Choroid plexus epithelial cell (primary cell): ENCODE data around the gene ABHD2.

Source experiments
- DNase-seq: peaks from one replicate; pipeline ENCODE4 v3.0.0-alpha.2; 2010; ENCODE audit warnings: low read depth
- H3K4me3 ChIP-seq: 2 replicates; pipeline ENCODE4 v1.5.1; 2011; ENCODE audit warnings: low read depth, mild to moderate bottlenecking, control low read depth, low read length, moderate library complexity
- TF ChIP-seq, protein P1 (sequence below): conservative IDR thresholded peaks from 2 replicates; pipeline ENCODE4 v1.5.1; 2011; ENCODE audit warnings: low read depth, mild to moderate bottlenecking, control low read depth, inconsistent platforms, low read length, moderate library complexity

ABHD2 gene

DNA sequence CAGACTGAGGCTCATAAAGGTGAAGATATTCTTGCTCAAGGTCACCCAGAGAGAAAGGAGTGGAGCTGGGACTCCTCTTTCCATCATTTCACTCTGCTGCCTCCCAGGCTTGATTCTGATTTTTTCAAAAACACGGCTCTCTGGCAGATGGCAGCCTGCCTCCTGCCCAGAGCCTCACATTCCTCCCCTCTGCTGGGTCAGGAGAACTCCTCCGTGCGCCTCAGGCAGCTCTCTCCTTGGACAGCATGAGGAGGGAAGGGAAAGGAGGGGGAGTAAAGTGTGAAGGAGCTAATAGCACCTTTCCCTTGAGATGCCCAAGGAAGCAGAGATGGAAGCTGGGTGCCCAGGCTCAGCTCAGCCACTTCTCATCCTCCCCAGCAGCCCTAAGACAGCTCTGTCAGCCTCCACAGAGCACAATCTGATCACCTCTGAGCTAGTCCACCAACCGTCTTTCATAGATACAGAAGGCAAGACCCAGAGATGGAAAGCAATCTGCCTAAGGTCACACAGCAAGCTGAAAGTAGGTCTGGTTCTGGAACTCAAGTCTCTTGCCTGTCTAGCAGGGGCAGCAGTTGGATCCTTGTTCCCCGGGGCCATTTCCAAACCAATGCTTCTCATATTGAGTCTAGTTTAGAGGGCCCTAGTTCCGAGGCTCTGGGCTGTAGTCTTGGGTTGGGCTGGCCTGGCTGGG, 129.6 kb downstream of the ABHD2 start:
- TF ChIP-seq, protein P1, sequence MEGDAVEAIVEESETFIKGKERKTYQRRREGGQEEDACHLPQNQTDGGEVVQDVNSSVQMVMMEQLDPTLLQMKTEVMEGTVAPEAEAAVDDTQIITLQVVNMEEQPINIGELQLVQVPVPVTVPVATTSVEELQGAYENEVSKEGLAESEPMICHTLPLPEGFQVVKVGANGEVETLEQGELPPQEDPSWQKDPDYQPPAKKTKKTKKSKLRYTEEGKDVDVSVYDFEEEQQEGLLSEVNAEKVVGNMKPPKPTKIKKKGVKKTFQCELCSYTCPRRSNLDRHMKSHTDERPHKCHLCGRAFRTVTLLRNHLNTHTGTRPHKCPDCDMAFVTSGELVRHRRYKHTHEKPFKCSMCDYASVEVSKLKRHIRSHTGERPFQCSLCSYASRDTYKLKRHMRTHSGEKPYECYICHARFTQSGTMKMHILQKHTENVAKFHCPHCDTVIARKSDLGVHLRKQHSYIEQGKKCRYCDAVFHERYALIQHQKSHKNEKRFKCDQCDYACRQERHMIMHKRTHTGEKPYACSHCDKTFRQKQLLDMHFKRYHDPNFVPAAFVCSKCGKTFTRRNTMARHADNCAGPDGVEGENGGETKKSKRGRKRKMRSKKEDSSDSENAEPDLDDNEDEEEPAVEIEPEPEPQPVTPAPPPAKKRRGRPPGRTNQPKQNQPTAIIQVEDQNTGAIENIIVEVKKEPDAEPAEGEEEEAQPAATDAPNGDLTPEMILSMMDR = no peak
- no peak for DNase-seq
- H3K4me3 ChIP-seq = no peak overlapping the region

DNA sequence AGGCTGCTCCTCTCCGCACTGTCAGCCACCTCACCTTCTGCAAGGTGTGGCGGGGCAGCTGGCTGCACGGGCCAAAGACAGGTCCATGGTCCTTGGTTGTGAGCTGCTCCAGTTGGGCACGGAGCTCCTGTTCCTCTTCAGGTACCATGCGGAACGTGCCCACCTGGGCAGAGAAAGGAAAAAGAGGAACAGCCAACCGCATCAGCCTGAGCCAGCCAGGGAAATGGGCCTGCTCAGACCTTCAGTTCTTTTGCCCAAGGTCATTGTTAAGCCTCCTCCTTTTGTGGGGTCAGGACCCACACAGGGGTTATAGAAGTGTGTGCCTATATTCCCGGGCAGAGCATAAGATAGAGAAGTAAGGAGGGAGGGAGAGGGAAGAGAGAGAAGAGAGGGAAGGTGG, 130.3 kb downstream of the ABHD2 start:
- DNase-seq = no peak
- TF ChIP-seq, protein P1 = no peak
- no peak overlapping the region for H3K4me3 ChIP-seq

- TF ChIP-seq, protein P1 = no peak
- H3K4me3 ChIP-seq = no peak within 1 kb of the TSS
- no peak for DNase-seq
Measured at GRCh38 chr15:89221543-89221942, 133.3 kb downstream of the ABHD2 start, which contains the start of gene RLBP1. Gene RLBP1, minus strand, starts transcription at chr15:89221579. Its CDS starts 2,604 bp downstream, at chr15:89218975.

GRCh38 chr15:89225588-89225987, 137.3 kb downstream of the ABHD2 start:
- H3K4me3 ChIP-seq = no peak overlapping the region
- DNase-seq = no peak
- TF ChIP-seq, protein P1 = no peak

DNA sequence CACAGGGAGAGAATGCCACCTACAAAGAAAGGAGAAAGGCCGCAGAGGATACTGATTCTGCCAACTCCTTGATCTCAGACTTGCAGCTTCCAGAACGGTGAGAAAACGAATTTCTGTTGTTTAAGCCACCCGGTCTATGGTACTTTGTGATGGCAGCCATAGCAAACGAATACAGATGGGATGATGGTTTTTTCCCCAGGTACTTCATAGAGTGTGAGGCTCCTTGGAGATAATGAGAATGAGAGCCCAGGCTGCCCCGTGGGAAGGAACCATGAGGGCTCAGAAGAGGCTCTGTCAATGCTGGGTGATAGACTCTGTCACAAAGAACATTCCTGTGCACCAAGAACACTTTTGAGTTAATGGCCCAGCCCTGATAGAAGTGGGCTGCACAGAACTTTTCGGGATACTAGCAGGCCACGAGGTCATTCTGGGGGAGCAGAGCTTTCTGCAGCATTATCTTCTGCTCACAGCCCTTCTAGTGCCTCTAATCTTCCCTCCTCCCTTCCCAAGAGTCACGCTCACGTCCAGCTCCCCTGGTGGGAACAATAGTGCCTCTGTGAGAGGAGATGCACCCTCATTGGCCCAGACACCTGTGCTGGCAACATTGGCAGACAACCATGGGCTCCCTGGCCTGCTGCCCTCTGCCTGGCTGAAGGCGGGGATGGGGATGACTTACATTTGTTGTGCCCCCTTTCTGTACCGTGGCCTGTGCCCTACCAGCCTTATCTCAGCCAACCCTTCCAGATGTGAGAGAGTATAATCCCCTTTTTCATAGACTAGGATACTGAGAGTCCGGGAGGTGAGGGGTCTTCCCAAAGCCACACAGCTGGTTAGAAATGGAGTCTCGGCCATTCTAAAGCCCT, 138.3 kb downstream of the ABHD2 start:
- H3K4me3 ChIP-seq = no peak overlapping the region
- no peak for DNase-seq
- TF ChIP-seq, protein P1 = no peak

DNA sequence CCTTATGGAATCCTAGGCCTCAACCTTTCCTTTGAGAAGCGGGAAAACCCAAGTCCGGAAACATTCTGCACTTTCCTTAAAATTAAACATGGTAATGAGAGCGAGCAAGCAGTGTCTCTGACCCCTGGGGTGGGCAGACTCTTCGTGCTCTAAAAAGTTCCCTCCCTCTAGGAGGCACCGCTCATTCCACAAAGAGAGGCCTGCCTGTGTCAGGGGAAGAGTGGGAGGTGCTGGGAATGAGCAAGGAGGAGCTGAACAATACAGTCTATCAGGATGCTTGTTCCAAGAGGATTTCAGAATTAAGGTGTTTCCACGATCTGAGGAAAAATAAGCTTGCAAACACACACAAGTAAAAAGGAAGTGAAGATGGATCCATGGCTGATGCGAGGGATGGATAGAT, 139.2 kb downstream of the ABHD2 start:
- TF ChIP-seq, protein P1 = no peak
- no peak overlapping the region for H3K4me3 ChIP-seq
- no peak for DNase-seq
